Psoas muscle (tissue), 8 donors: ENCODE data around the gene HEXIM2. TPM values are rescaled to one million over a fixed set of nuclear protein-coding genes. Genes with fewer than 3 reads are reported as not detected.

Experiments used
- ATAC-seq, 4 donors: fragments of 200-7000 bp; cut with Tn5 transposase; one replicate each; pipeline ENCODE4 v1.9.1; 2020; ENCODE audit warnings: moderate library complexity in 3 of 4, mild to moderate bottlenecking in 2 of 4
- DNase-seq, 2 donors: peaks; one replicate each; pipeline ENCODE4 v3.0.0-alpha.2; 2020
- H3K27ac ChIP-seq: fragments of 200-600 bp; one replicate; pipeline ENCODE4 v1.8.0; 2022
- H3K27me3 ChIP-seq, 3 donors: fragments of 200-600 bp in 1 of 3; one replicate each; pipeline versions ENCODE4 v1.6.1 to v1.8.0; 2013 to 2022; ENCODE audit warnings: low read length in 2 of 3, mild to moderate bottlenecking in 2 of 3, moderate library complexity in 1 of 3; ENCODE audit not compliant: insufficient read depth in 3 of 3
- H3K36me3 ChIP-seq, 2 donors: fragments of 200-600 bp in 1 of 2; one replicate each; pipeline versions ENCODE4 v1.6.1 to v1.8.0; 2013 to 2022; ENCODE audit warnings: low read depth in 1 of 2, mild to moderate bottlenecking in 1 of 2, moderate library complexity in 1 of 2; ENCODE audit not compliant: insufficient read depth in 1 of 2
- H3K4me1 ChIP-seq: fragments of 200-600 bp; one replicate; pipeline ENCODE4 v1.8.0; 2022
- H3K4me3 ChIP-seq: fragments of 200-600 bp; one replicate; pipeline ENCODE4 v1.8.0; 2022; ENCODE audit warnings: mild to moderate bottlenecking
- H3K9me3 ChIP-seq: fragments of 200-600 bp; one replicate; pipeline ENCODE4 v1.8.0; 2022
- CTCF ChIP-seq: fragments of 200-600 bp; IDR thresholded peaks from one replicate; pipeline ENCODE4 v1.8.0; 2022; ENCODE audit warnings: antibody characterized with exemption
- WGBS, 3 donors: extraction: QIAGEN DNeasy Blood & Tissue Kit; methylation state at CpG; one replicate each; pipeline versions ENCODE4 v1.1.6 to v1.1.7; 2013; 5-methylcytosine and 5-hydroxymethylcytosine counted together
- intact Hi-C, 2 donors: fragments of 100-400 bp; cut with DNase I; formaldehyde crosslinking; loops; one replicate each; pipeline versions ENCODE4 v1.11.0 to v1.14.2; 2022
- polyA plus RNA-seq, 3 donors: library from polyadenylated mRNA; stranded (reverse); fragments of 200-250 nt; gene quantifications; one replicate each; pipeline ENCODE4 v1.2.3, GENCODE V29; 2013
- total RNA-seq, 4 donors: library from RNA; stranded (reverse); fragmentation: NEBNext Ultra II Directional in 2 of 4; extraction: Animal tissue kit (Norgen Biotek cat#: 25700) in 2 of 4; gene quantifications; one replicate each; pipeline versions ENCODE4 v1.2.1 to v1.2.4, GENCODE V29; 2021 to 2023
- donor health status: healthy with polysubstance abuse.
- donor health status: DM: no; HTN: no; CAD: no; lungs with moderate emphysema.
- donor health status: Bipolar disorder and iron deficiency.
- donor health status: healthy.
- donor health status: DM: yes; HTN: yes; CAD: no.
- donor health status: DM: no; HTN: no; CAD: no.
- donor health status: DM: no; HTN: no; CAD: no.
- donor health status: DM: yes; HTN: yes; CAD: no.

HEXIM2 gene
- total and polyA plus RNA-seq, 7 donors, result 8.2 to 69.5 (median 45.7) TPM

- Histone ChIP-seq H3K9me3 (no peaks in the 10 kb centered on the region), H3K27me3 (no peaks in the 10 kb centered on the region), H3K4me3 (peak overlapping the region; percentile 76), H3K36me3 (no peaks in the 10 kb centered on the region), H3K27ac (peak overlapping the region; percentile 88), H3K4me1 (peaks cover 30% of the 10 kb centered on the region)
- WGBS, 3 donors, result 14 to 17% (median 16%) methylated on average over 8 of the region's 8 CpGs
- TF ChIP-seq CTCF, result no peak
- intact Hi-C loops, result loop anchor here (5.0 kb wide), 1 partner anchor 46 kb away; no protein-coding TSS in a partner anchor
- no peak for ATAC-seq
- DNase-seq, result no peak
Measured at GRCh38 chr17:45150911-45151809, 10.5 kb upstream of the HEXIM2 start.

GRCh38 chr17:45155029-45155428, 6.6 kb upstream of the HEXIM2 start:
- Histone ChIP-seq H3K9me3 (no peaks in the 10 kb centered on the region), H3K4me3 (no peak overlapping the region), H3K36me3 (no peaks in the 10 kb centered on the region), H3K27ac (peak overlapping the region; percentile 65), H3K4me1 (peaks cover 59% of the 10 kb centered on the region), H3K27me3 (no peaks in the 10 kb centered on the region)
- DNase-seq, result no peak
- no peak for ATAC-seq
- 95 to 98% (median 95%) methylated on average over 4 of the region's 4 CpGs for WGBS, 3 donors
- intact Hi-C loops, result no loop called here
- TF ChIP-seq CTCF, result no peak

GRCh38 chr17:45155483-45155882, 6.2 kb upstream of the HEXIM2 start:
- H3K4me1 ChIP-seq, result peaks cover 61% of the 10 kb centered on the region
- no peaks in the 10 kb centered on the region for H3K36me3 ChIP-seq
- H3K9me3 ChIP-seq, result no peaks in the 10 kb centered on the region
- intact Hi-C loops, result no loop called here
- no peak for DNase-seq
- WGBS, 3 donors, result 92 to 98% (median 98%) methylated on average over 2 of the region's 2 CpGs
- peak overlapping the region; percentile 65 for H3K27ac ChIP-seq
- H3K4me3 ChIP-seq, result no peak overlapping the region
- ATAC-seq, result no peak
- no peaks in the 10 kb centered on the region for H3K27me3 ChIP-seq
- TF ChIP-seq CTCF, result no peak

GRCh38 chr17:45156242-45156641, 5.4 kb upstream of the HEXIM2 start:
- WGBS, 3 donors, result 95% methylated on average over 3 of the region's 3 CpGs
- Histone ChIP-seq H3K36me3 (no peaks in the 10 kb centered on the region), H3K4me3 (no peak overlapping the region), H3K9me3 (no peaks in the 10 kb centered on the region), H3K27me3 (no peaks in the 10 kb centered on the region), H3K4me1 (peaks cover 53% of the 10 kb centered on the region), H3K27ac (peak overlapping the region; percentile 65)
- no peak for TF ChIP-seq CTCF
- no peak for DNase-seq
- ATAC-seq, result no peak
- intact Hi-C loops, result no loop called here
